HG02970 (cell line): Measurements from ENCODE around the gene HCN2.

Experiments
- ATAC-seq: cut with Tn5 transposase; IDR thresholded peaks from one replicate; pipeline ENCODE4 v1.9.1; 2021; ENCODE audit warnings: mild to moderate bottlenecking, moderate library complexity, moderate number of reproducible peaks; ENCODE audit not compliant: unreplicated experiment, low FRiP score

HCN2 gene

GRCh38 chr19:570937-571565, 18.6 kb upstream of the HCN2 start:
- ATAC-seq, result no peak

DNA sequence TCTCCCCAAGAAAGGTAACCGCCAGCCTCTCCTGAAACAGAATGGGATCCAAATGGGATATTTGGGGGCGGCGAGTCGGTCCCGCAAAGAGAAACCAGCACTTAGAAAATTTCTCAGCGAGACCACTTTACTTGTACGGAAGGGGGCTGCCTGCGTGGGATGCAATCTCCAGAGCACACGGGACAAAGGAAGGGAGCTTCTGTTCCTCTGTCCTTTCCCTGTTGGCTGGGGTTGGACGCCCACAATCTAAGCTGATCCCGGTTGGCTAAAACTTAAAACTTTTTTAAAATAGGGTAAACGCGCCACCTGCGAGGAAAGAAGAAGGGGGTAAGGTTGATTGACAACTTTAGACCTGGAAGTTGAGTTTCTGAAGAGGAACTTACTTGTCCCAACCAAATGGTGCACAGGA, 18.1 kb upstream of the HCN2 start:
- no peak for ATAC-seq

GRCh38 chr19:572140-572742, 17.4 kb upstream of the HCN2 start, which contains the start of gene BSG:
Gene BSG, plus strand, starts transcription at chr19:572596. Its CDS starts 39 bp downstream, at chr19:572635.
- ATAC-seq, result peak; percentile 75

GRCh38 chr19:572743-573518, 16.8 kb upstream of the HCN2 start:
- ATAC-seq, result peak; percentile 8

- ATAC-seq, result no peak
Measured at GRCh38 chr19:573519-573825, 16.2 kb upstream of the HCN2 start.

DNA sequence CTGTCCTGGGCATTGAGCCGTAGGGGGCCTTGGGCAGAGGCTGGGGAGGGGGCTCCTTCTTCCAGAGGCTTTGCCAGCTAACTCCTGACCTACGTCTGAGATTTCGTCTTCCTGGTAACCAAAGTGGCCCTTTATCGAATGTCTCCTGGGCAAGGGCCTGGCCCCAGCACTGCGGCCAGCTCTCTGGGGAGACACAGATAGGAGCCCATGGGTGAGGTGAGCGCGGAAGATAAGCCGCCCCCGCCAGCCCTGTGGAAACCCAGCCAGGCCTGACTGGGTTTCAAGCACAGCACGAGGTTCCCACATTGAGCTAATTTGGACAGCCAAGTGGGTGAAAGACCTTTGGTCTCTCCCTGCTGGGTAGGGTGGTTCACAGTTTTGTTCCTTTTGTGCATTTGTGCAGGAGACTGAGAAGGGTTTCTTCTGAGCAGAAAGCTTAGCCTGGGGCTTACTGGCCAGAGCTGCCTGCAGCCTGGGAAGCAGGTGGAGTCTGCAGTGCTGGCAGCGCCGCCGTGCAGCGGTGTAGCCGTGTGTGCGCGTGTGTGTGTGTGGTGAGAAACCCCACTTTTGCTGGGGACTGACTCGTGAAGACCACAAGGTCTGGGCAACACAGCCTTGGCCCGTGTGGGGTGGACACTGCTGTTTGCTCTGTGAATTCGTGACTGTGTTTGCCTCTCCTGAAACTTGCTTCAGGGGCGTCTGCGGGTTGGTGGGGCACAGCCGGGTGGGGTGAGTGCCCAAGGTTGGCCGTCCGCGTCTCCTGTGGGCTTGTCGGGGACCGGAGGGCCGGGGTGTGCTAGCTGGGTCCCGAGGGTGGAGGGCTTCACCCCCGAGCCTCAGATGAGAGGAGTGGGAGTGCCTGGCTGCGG, 14.8 kb upstream of the HCN2 start:
- ATAC-seq, result no peak

DNA sequence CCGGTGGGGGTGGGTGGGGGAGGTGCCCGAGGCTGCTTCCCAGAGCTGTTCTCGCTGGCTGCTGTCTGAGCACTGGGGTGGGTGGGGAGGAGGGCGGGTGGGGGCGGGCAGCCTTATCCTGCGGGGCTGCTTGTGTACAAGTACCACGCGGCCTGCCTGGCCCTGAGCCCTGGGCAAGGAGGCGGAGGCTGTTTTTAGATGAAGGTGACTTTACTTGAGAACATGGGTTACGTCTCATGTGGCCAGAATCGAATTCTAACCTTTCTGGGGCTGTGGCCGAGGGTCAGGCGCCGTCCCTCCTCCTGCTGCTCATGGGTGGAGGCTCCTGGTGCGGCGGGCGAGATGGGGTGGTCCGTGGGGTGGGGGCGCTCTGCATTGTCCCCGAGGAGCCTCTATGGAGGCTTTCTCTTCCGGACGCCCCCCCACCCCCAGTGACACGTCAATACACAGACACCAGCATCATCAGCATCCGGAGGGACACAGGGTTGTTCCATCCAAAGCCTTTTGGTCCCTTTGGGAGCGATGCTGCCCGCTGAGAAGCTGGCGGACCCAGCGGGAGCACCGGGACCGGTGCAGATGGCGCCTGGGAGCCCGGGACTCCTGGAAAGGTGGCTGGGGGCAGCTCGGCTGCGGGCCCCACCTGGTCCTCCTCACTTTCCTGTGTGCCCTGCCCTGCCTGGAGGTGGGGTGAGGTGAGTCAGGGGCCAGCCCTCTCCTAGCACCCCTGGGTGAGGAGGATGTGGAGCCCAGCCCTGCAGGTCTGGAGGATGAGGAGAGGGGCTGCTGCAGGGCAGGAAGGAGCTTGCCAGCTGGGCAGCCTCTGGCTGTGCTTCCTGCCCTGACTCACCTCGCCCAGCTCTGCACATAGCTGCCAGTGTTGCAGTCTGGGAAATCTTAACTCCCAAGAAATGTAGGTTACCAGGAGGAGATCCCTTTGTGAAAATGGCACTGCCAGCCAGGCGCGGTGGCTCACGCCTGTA, 13.9 kb upstream of the HCN2 start:
- no peak for ATAC-seq

DNA sequence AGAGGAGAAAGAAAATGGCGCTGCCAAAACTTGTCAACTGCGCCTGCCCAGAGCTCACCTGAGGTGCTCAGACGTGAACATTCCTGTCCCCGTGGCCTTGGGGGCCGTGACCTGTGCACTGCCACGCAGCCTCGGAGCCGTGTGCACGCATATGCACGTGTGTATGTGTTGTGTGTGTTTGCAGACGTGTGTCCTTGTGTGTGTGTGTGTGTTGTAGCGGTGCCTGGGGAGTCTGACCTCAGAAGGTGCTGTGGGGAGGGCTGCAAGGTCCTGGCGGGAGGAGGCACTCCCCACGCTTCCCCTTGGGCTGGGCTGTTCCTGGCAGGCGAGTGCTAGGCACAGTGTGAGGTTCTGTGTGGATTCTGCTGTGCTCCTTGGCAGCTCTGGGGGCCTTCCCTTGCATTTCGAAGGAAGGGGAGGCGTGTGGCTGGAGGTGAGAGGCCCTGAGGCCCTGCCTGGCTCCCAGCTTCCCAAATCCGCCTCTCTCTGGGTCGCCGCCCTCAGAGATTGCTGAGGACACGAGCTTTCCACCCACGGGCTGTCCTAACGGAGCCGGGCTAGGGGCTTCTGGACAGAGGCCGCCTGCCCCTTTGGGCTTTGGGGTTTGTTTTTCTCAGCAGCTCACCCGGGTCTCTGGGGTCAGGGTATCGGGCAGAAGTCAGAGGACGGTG, 12.8 kb upstream of the HCN2 start:
- ATAC-seq, result no peak

GRCh38 chr19:577439-578392, 12.0 kb upstream of the HCN2 start:
- ATAC-seq, result no peak

DNA sequence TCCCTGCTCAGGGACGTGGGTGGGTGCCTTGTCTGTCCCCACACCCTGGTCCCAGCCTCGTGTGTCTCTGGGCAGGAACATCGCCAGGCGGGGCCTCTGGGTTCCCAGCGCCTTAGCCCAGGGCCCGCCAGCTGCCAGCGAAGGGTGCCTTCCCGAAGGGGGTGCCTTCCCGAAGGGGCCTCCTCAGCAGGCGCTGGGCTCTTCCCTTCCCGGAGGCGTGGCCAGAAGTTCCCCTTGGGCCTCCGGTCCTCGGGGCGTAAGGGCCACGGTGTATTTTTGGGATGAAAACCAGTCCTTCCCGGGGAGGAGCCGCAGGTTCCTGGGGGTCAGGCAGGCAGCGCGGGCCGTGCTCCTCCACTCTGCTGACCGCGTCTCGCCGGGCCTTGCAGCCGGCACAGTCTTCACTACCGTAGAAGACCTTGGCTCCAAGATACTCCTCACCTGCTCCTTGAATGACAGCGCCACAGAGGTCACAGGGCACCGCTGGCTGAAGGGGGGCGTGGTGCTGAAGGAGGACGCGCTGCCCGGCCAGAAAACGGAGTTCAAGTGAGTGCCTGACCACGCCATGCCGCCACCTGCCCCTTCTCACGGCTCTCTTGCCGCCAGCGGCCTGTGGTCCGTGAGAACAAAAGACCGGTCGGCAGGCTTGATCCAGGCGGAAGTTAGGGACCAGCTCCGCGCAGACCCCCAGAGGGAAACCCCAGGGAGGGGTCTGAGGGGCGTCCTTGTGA, 10.4 kb upstream of the HCN2 start:
- no peak for ATAC-seq

DNA sequence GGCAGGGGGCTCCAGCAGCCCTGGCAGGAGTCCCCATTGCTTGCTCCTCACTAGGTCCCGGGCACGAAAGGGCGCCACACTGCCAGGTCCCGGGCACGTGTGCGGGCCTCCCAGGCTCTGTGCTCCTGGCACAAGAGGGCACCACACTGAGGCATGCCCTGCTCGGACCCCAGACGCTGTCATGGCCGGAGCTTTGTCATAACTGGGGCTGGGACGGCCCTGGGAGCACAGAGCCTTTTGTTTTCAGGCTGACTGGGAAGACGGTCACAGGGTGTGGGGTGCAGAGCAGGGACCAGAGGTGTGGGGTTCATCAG, 9.9 kb upstream of the HCN2 start:
- no peak for ATAC-seq

DNA sequence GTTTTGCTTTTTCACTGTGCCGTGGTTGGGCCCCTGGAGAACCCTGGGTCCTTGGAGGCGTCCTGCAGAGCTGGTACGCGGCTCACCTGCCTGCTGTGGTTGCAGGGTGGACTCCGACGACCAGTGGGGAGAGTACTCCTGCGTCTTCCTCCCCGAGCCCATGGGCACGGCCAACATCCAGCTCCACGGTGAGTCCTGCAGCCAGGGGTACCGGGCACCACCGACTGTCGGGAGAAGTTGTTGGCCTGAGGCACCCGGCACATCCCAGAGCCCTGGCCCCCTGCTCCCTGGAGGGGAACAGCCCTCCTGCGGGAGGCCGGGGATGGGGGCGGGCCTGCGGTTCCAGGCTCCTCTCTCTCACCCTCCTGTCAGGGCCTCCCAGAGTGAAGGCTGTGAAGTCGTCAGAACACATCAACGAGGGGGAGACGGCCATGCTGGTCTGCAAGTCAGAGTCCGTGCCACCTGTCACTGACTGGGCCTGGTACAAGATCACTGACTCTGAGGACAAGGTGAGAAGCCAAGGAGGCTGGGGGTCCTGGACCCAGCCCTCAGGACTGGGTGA, 9.3 kb upstream of the HCN2 start:
- ATAC-seq, result no peak

- no peak for ATAC-seq
Measured at GRCh38 chr19:581399-582111, 8.1 kb upstream of the HCN2 start.

GRCh38 chr19:582497-583197, 7.0 kb upstream of the HCN2 start:
- no peak for ATAC-seq

- no peak for ATAC-seq
Measured at GRCh38 chr19:583198-583967, 6.3 kb upstream of the HCN2 start.

DNA sequence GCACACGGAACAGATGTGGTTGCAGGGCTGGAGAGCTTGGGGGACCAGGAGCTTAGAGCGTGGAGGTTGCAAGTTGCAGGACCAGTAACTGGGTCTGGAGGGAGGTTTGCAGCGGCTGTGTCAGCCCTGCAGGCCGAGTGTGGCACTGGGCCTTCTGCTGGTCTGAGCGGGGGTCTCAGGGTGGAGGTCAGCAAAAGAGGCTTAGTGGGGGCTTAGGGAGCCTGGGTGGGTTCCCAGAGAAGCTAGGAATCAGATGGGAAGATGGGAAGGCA, 5.8 kb upstream of the HCN2 start:
- no peak for ATAC-seq
